GM12878 (cell line): ENCODE data around the gene AKNA. TPM values are rescaled to one million over a fixed set of nuclear protein-coding genes. Genes with fewer than 3 reads are reported as not detected.

Experiments used
- ATAC-seq: fragments of 200-7000 bp; cut with Tn5 transposase; 3 replicates; pipeline ENCODE4 v1.9.1; 2020; ENCODE audit warnings: mild to moderate bottlenecking, moderate library complexity
- BruUV-seq: library from RNA; stranded (reverse); fragments of 400-500 nt; replicated peaks from 2 replicates; lab custom pipeline; 2021; lab: Mats Ljungman, UMichigan
- CTCF ChIA-PET: fragments of 300-600 bp; sonication (Branson Sonifier 250); formaldehyde crosslinking; extraction: SDS; loops from one replicate; lab custom pipeline; 2021; ENCODE audit warnings: inconsistent platforms; lab: Yijun Ruan, JAX
- POLR2A ChIA-PET: fragments of 350-600 bp; formaldehyde crosslinking; extraction: SDS; loops from one replicate; lab custom pipeline; 2021; ENCODE audit warnings: inconsistent platforms; lab: Charles Lee
- RAD21 ChIA-PET: fragments of 300-600 bp; sonication (Branson Sonifier 250); formaldehyde crosslinking; loops from one replicate; lab custom pipeline; 2023; ENCODE audit warnings: antibody characterized with exemption; ENCODE audit not compliant: unreplicated experiment; lab: Charles Lee
- SMC1A ChIA-PET: fragments of 300-600 bp; sonication (Branson Sonifier 250); formaldehyde crosslinking; loops from one replicate; lab custom pipeline; 2023; ENCODE audit not compliant: unreplicated experiment, uncharacterized antibody; lab: Charles Lee
- DNase-seq: peaks from one replicate; pipeline ENCODE4 v3.0.0-alpha.2; 2011; ENCODE audit warnings: low read depth, low spot score
- FAIRE-seq: peaks from 3 replicates; lab custom pipeline; 2011; peaks lifted over from hg19 to GRCh38; lab: Jason Lieb, UNC
- H2AFZ ChIP-seq: 2 replicates; pipeline ENCODE4 v1.6.0; 2011; ENCODE audit warnings: low read depth, low read length, control low read depth; ENCODE audit not compliant: control insufficient read depth
- H3K27ac ChIP-seq: 2 replicates; pipeline ENCODE4 v1.5.1; 2011; ENCODE audit warnings: control low read depth; ENCODE audit not compliant: control insufficient read depth, insufficient read depth
- H3K27me3 ChIP-seq, 2 experiments: replicated peaks in 1 of 2; 2 replicates each; pipeline versions ENCODE4 v1.6.0 to v1.6.1; 2011; ENCODE audit warnings: low read length in 1 of 2; ENCODE audit not compliant: control insufficient read depth in 2 of 2, insufficient read depth in 2 of 2
- H3K36me3 ChIP-seq, 2 experiments: 2 replicates each; pipeline ENCODE4 v1.5.1; 2011; ENCODE audit warnings: low read length in 1 of 2; ENCODE audit not compliant: control insufficient read depth in 2 of 2, insufficient read depth in 2 of 2
- H3K4me1 ChIP-seq: 2 replicates; pipeline ENCODE4 v1.6.1; 2011; ENCODE audit warnings: mild to moderate bottlenecking, low read length, moderate library complexity, mixed read lengths; ENCODE audit not compliant: control insufficient read depth, insufficient read depth
- H3K4me2 ChIP-seq: 2 replicates; pipeline ENCODE4 v1.6.0; 2011; ENCODE audit warnings: control low read depth; ENCODE audit not compliant: control insufficient read depth, insufficient read depth
- H3K4me3 ChIP-seq: fragments of 200-600 bp; sonication (generic); 2 replicates; pipeline ENCODE4 v1.5.1; 2016
- H3K79me2 ChIP-seq: 2 replicates; pipeline ENCODE4 v1.6.0; 2011; ENCODE audit warnings: low read length; ENCODE audit not compliant: control insufficient read depth, insufficient read depth
- H3K9ac ChIP-seq: 2 replicates; pipeline ENCODE4 v1.8.0; 2011; ENCODE audit warnings: low read length, control low read depth, mixed read lengths; ENCODE audit not compliant: control insufficient read depth, insufficient read depth
- H3K9me3 ChIP-seq: replicated peaks from 3 replicates; pipeline ENCODE4 v1.5.1; 2011; ENCODE audit warnings: mild to moderate bottlenecking, low read length; ENCODE audit not compliant: control insufficient read depth, insufficient read depth
- H4K20me1 ChIP-seq: 2 replicates; pipeline ENCODE4 v1.6.0; 2011; ENCODE audit not compliant: control insufficient read depth, insufficient read depth
- FOS ChIP-seq: IDR thresholded peaks from 3 replicates; pipeline ENCODE4 v1.6.1; 2011; ENCODE audit warnings: borderline replicate concordance; ENCODE audit not compliant: insufficient read length; ENCODE audit errors: extremely low read depth
- GABPA ChIP-seq: IDR thresholded peaks from 2 replicates; pipeline ENCODE4 v1.6.1; 2014; ENCODE audit warnings: antibody characterized with exemption, low read depth, mild to moderate bottlenecking, inconsistent platforms
- MEF2A ChIP-seq: IDR thresholded peaks from 2 replicates; pipeline ENCODE4 v1.6.1; 2011; ENCODE audit warnings: low read depth, mild to moderate bottlenecking, low read length, moderate library complexity; ENCODE audit not compliant: insufficient read depth
- NFXL1 ChIP-seq: fragments of 450-650 bp; IDR thresholded peaks from 2 replicates; pipeline ENCODE4 v1.6.1; 2017; ENCODE audit warnings: antibody characterized with exemption, mild to moderate bottlenecking, borderline replicate concordance
- PAX5 ChIP-seq: IDR thresholded peaks from 2 replicates; pipeline ENCODE4 v1.6.1; 2011; ENCODE audit warnings: low read depth, low read length, borderline replicate concordance
- POLR2A ChIP-seq: IDR thresholded peaks from 2 replicates; pipeline ENCODE4 v1.6.1; 2011; ENCODE audit warnings: low read depth, mild to moderate bottlenecking, low read length
- STAT1 ChIP-seq: fragments of 450-650 bp; conservative IDR thresholded peaks from 2 replicates; pipeline ENCODE4 v1.6.1; 2014; ENCODE audit warnings: antibody characterized with exemption, mild to moderate bottlenecking
- TARDBP ChIP-seq: IDR thresholded peaks from 2 replicates; pipeline ENCODE4 v1.6.1; 2016; ENCODE audit warnings: borderline replicate concordance
- WGBS: methylation state at CpG from one replicate; pipeline ENCODE4 v1.1.6; 2016; ENCODE audit warnings: low lambda C conversion rate; ENCODE audit not compliant: insufficient replicate concordance, insufficient coverage; ENCODE audit errors: missing lambda C conversion rate; 5-methylcytosine and 5-hydroxymethylcytosine counted together
- in situ Hi-C: fragments of 300-500 bp; cut with MboI; formaldehyde crosslinking; loops from 9 replicates; pipeline ENCODE4 v1.14.3; 2018; ENCODE audit warnings: mixed read lengths
- intact Hi-C: fragments of 100-400 bp; cut with micrococcal nuclease; formaldehyde crosslinking; loops from one replicate; pipeline ENCODE4 v1.14.2; 2022; ENCODE audit not compliant: unreplicated experiment
- polyA plus RNA-seq, 11 experiments: library from polyadenylated mRNA; depleted of rRNA in 4 of 11; unstranded in 6 of 11; stranded (reverse) in 5 of 11; fragments of >200 nt; fragmentation: Nextera tagmentation in 4 of 11; fragmentation: Illumina TruSeq in 1 of 11; extraction: Ambion mirVana in 4 of 11; extraction: Trizol in 1 of 11; gene quantifications; 1 replicate in 1 of 11; 2 replicates in 10 of 11; pipeline versions ENCODE4 v1.2.1 to v1.2.3, GENCODE V29; 2011 to 2016; ENCODE audit warnings: inconsistent platforms in 2 of 11, missing spikeins in 2 of 11, low read depth in 1 of 11
- total RNA-seq, 4 experiments: library from RNA; depleted of rRNA in 3 of 4; stranded (reverse); fragments of >200 nt in 3 of 4; fragmentation: Illumina TruSeq in 1 of 4; extraction: Trizol in 1 of 4; gene quantifications; 2 replicates each; pipeline versions ENCODE4 v1.2.1 to v1.2.3, GENCODE V29; 2013 to 2021
- TF ChIP-seq, protein P1 (sequence below): IDR thresholded peaks from 2 replicates; pipeline ENCODE4 v1.6.1; 2011; ENCODE audit warnings: low read depth, mild to moderate bottlenecking, low read length, moderate library complexity, borderline replicate concordance; ENCODE audit errors: extremely low read depth
- TF ChIP-seq, protein P2 (sequence below): fragments of 450-650 bp; IDR thresholded peaks from 2 replicates; pipeline ENCODE4 v1.6.1; 2017; ENCODE audit warnings: antibody characterized with exemption, mild to moderate bottlenecking, moderate library complexity
- TF ChIP-seq, protein P3 (sequence below): fragments of 450-650 bp; IDR thresholded peaks from 2 replicates; pipeline ENCODE4 v1.6.1; 2016; ENCODE audit warnings: mild to moderate bottlenecking, moderate library complexity, borderline replicate concordance

The AKNA gene
- total and polyA plus RNA-seq, 10 of the 15 experiments (the other 5 are each of a cell fraction or from before 2014, with no cell fraction given) = 1.6 to 132 (median 35.3) TPM

DNA sequence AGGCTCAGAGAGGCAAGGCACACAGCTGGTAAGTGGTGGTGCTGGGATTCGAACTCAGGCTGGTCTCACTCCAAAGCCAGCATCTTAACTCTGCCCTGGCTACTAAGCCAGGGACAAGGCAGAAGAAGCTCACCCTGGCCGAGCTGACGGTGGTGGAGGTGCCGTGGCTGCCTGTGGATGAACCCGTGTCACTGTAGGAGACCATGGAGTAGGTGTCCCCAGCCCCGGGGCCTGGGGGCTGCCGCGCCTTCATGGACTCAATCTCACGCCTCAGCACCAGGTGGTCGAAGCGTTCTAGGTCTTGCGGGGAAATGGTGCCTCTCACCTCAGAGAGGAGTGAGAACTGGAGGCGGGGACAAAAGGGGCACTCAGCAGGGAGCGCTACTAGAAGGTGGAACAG is 35.4 kb upstream of the AKNA start:
- Histone ChIP-seq H3K36me3 (no peaks in the 10 kb centered on the region), H2AFZ (no peak overlapping the region), H3K9me3 (no peaks in the 10 kb centered on the region), H3K79me2 (no peaks in the 10 kb centered on the region), H3K27ac (no peak overlapping the region), H3K4me2 (no peak overlapping the region), H3K27me3 (no peaks in the 10 kb centered on the region), H3K4me3 (no peak overlapping the region), H4K20me1 (no peaks in the 10 kb centered on the region), H3K4me1 (no peaks in the 10 kb centered on the region), H3K9ac (no peak overlapping the region)
- WGBS = 40% methylated on average over 14 of the region's 14 CpGs
- no peak for ATAC-seq
- in situ Hi-C loops = no loop called here
- intact Hi-C loops = no loop called here
- ChIA-PET POLR2A (no interaction called here), RAD21 (no interaction called here), SMC1A (interaction anchor here (1.2 kb wide), 1 partner anchor 84 kb away, joined by 4 read pairs; no protein-coding TSS in a partner anchor), CTCF (interaction anchor here (0.6 to 0.9 kb wide), 3 partner anchors 8 to 230 kb away, joined by 3 read pairs; no protein-coding TSS in a partner anchor)
- TF ChIP-seq MEF2A (no peak), PAX5 (no peak), STAT1 (no peak), FOS (no peak), POLR2A (no peak), GABPA (no peak)
- no TSS peak for BruUV-seq
- DNase-seq = no peak
- FAIRE-seq = no peak

DNA sequence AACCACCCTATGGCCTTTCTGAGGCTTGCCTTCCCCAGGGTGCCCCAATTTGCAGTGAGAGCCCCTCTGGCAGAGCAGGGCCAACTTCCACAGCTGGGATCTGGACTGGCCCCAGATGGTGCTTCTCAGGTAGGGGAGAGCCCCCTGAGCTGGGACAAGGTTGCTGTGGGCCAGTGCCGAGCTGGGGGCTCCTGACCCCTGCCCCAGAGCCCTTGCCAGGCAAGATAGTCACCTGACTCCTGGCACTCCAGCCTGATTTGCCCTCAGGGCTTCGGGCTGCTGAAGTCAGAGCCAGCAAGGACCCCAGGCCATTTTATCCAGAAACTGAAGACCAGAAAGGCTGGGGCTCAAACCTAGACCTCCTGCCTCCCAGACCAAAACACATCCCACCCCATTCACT is 33.4 kb upstream of the AKNA start:
- Histone ChIP-seq H3K4me3 (no peak overlapping the region), H3K9me3 (no peaks in the 10 kb centered on the region), H2AFZ (no peak overlapping the region), H3K4me1 (no peaks in the 10 kb centered on the region), H4K20me1 (no peaks in the 10 kb centered on the region), H3K9ac (no peak overlapping the region), H3K79me2 (no peaks in the 10 kb centered on the region), H3K36me3 (no peaks in the 10 kb centered on the region), H3K27me3 (no peaks in the 10 kb centered on the region), H3K4me2 (no peak overlapping the region), H3K27ac (no peak overlapping the region)
- in situ Hi-C loops = no loop called here
- 30% methylated on average over 2 of the region's 2 CpGs for WGBS
- BruUV-seq = no TSS peak
- ATAC-seq (no peak), FAIRE-seq (no peak), DNase-seq (no peak)
- ChIA-PET CTCF (no interaction called here), POLR2A (no interaction called here), SMC1A (interaction anchor here (1.4 kb wide), 1 partner anchor 14 kb away, joined by 5 read pairs; no protein-coding TSS in a partner anchor), RAD21 (no interaction called here)
- intact Hi-C loops = no loop called here
- TF ChIP-seq TARDBP = no peak
- TF ChIP-seq, protein P1, sequence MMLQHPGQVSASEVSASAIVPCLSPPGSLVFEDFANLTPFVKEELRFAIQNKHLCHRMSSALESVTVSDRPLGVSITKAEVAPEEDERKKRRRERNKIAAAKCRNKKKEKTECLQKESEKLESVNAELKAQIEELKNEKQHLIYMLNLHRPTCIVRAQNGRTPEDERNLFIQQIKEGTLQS = no peak
- TF ChIP-seq, protein P2, sequence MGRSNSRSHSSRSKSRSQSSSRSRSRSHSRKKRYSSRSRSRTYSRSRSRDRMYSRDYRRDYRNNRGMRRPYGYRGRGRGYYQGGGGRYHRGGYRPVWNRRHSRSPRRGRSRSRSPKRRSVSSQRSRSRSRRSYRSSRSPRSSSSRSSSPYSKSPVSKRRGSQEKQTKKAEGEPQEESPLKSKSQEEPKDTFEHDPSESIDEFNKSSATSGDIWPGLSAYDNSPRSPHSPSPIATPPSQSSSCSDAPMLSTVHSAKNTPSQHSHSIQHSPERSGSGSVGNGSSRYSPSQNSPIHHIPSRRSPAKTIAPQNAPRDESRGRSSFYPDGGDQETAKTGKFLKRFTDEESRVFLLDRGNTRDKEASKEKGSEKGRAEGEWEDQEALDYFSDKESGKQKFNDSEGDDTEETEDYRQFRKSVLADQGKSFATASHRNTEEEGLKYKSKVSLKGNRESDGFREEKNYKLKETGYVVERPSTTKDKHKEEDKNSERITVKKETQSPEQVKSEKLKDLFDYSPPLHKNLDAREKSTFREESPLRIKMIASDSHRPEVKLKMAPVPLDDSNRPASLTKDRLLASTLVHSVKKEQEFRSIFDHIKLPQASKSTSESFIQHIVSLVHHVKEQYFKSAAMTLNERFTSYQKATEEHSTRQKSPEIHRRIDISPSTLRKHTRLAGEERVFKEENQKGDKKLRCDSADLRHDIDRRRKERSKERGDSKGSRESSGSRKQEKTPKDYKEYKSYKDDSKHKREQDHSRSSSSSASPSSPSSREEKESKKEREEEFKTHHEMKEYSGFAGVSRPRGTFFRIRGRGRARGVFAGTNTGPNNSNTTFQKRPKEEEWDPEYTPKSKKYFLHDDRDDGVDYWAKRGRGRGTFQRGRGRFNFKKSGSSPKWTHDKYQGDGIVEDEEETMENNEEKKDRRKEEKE = no peak
- no peak for TF ChIP-seq NFXL1
- TF ChIP-seq, protein P3, sequence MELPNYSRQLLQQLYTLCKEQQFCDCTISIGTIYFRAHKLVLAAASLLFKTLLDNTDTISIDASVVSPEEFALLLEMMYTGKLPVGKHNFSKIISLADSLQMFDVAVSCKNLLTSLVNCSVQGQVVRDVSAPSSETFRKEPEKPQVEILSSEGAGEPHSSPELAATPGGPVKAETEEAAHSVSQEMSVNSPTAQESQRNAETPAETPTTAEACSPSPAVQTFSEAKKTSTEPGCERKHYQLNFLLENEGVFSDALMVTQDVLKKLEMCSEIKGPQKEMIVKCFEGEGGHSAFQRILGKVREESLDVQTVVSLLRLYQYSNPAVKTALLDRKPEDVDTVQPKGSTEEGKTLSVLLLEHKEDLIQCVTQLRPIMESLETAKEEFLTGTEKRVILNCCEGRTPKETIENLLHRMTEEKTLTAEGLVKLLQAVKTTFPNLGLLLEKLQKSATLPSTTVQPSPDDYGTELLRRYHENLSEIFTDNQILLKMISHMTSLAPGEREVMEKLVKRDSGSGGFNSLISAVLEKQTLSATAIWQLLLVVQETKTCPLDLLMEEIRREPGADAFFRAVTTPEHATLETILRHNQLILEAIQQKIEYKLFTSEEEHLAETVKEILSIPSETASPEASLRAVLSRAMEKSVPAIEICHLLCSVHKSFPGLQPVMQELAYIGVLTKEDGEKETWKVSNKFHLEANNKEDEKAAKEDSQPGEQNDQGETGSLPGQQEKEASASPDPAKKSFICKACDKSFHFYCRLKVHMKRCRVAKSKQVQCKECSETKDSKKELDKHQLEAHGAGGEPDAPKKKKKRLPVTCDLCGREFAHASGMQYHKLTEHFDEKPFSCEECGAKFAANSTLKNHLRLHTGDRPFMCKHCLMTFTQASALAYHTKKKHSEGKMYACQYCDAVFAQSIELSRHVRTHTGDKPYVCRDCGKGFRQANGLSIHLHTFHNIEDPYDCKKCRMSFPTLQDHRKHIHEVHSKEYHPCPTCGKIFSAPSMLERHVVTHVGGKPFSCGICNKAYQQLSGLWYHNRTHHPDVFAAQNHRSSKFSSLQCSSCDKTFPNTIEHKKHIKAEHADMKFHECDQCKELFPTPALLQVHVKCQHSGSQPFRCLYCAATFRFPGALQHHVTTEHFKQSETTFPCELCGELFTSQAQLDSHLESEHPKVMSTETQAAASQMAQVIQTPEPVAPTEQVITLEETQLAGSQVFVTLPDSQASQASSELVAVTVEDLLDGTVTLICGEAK = no peak
